Measurements from ENCODE around the gene RALB.
"Not testable (repeated sequence)": the region's sequence is repeated elsewhere in the genome, so short reads cannot be mapped to it uniquely, and the experiment has no call there.

The RALB gene

GRCh38 chr2:120317916-120318315, 65.3 kb downstream of the RALB start:
- no peak for DNase-seq

- DNase-seq: no peak
These were observed 66.0 kb downstream of the RALB start for GRCh38 chr2:120318626-120319025.

GRCh38 chr2:120319123-120319522, 66.5 kb downstream of the RALB start:
- no peak for DNase-seq

GRCh38 chr2:120319686-120320317, 67.2 kb downstream of the RALB start:
- DNase-seq: no peak

GRCh38 chr2:120320318-120320851, 67.7 kb downstream of the RALB start:
- DNase-seq: no peak

- not testable (repeated sequence) for DNase-seq
These were observed 68.4 kb downstream of the RALB start for GRCh38 chr2:120320887-120321556.

- no peak for DNase-seq
These were observed 69.2 kb downstream of the RALB start for GRCh38 chr2:120321721-120322284.

- DNase-seq: no peak
These were observed 69.7 kb downstream of the RALB start for GRCh38 chr2:120322329-120322728.

GRCh38 chr2:120323214-120323613, 70.6 kb downstream of the RALB start:
- DNase-seq: no peak

GRCh38 chr2:120323807-120324399, 71.3 kb downstream of the RALB start:
- DNase-seq: no peak

GRCh38 chr2:120324933-120325332, 72.3 kb downstream of the RALB start:
- DNase-seq: no peak

- no peak for DNase-seq
These were observed 73.4 kb downstream of the RALB start for GRCh38 chr2:120326066-120326465.

GRCh38 chr2:120330946-120331822, 78.5 kb downstream of the RALB start:
- DNase-seq: no peak

GRCh38 chr2:120331903-120332302, 79.3 kb downstream of the RALB start:
- no peak for DNase-seq

GRCh38 chr2:120332384-120332783, 79.7 kb downstream of the RALB start:
- no peak for DNase-seq

GRCh38 chr2:120334068-120334467, 81.4 kb downstream of the RALB start:
- DNase-seq: no peak

GRCh38 chr2:120336749-120337148, 84.1 kb downstream of the RALB start:
- no peak for DNase-seq

GRCh38 chr2:120338015-120338414, 85.4 kb downstream of the RALB start:
- no peak for DNase-seq

- DNase-seq: no peak
These were observed 89.3 kb downstream of the RALB start for GRCh38 chr2:120341977-120342376.

- no peak for DNase-seq
These were observed 89.8 kb downstream of the RALB start for GRCh38 chr2:120342446-120342845.

- no peak for DNase-seq
These were observed 90.4 kb downstream of the RALB start for GRCh38 chr2:120343100-120343432.

- peak; percentile 15 for DNase-seq
These were observed 90.9 kb downstream of the RALB start for GRCh38 chr2:120343433-120344105.
